HG02623 (cell line): ENCODE data around the gene KIF2C.
"Not testable (repeated sequence)": the region's sequence is repeated elsewhere in the genome, so short reads cannot be mapped to it uniquely, and the experiment has no call there.

ENCODE experiments used
- ATAC-seq: cut with Tn5 transposase; IDR thresholded peaks from one replicate; pipeline ENCODE4 v1.9.1; 2021; ENCODE audit warnings: moderate library complexity; ENCODE audit not compliant: unreplicated experiment

KIF2C gene

GRCh38 chr1:44792736-44793502 lies 53.3 kb downstream of the KIF2C start:
- ATAC-seq, result no peak

GRCh38 chr1:44797886-44798285 lies 58.2 kb downstream of the KIF2C start:
- not testable (repeated sequence) for ATAC-seq

GRCh38 chr1:44798481-44799365 lies 59.1 kb downstream of the KIF2C start:
- ATAC-seq, result no peak

GRCh38 chr1:44799770-44800584 lies 60.3 kb downstream of the KIF2C start, which contains the start of gene PLK3:
TSS of gene PLK3 (plus strand) at chr1:44800377. CDS start at chr1:44800464, 87 bp downstream.
- peak; percentile 79 for ATAC-seq

GRCh38 chr1:44801491-44802305 lies 62.1 kb downstream of the KIF2C start:
- ATAC-seq, result no peak

- ATAC-seq, result no peak
These were observed 62.8 kb downstream of the KIF2C start for GRCh38 chr1:44802306-44803061.

GRCh38 chr1:44803062-44803311 lies 63.4 kb downstream of the KIF2C start:
- ATAC-seq, result no peak

GRCh38 chr1:44803312-44804095 lies 63.9 kb downstream of the KIF2C start:
- ATAC-seq, result no peak

GRCh38 chr1:44805311-44806024 lies 65.8 kb downstream of the KIF2C start:
- no peak for ATAC-seq

- no peak for ATAC-seq
These were observed 66.5 kb downstream of the KIF2C start for GRCh38 chr1:44806025-44806703.

GRCh38 chr1:44806704-44807363 lies 67.2 kb downstream of the KIF2C start, which contains the start of gene DYNLT4:
TSS of gene DYNLT4 (minus strand) at chr1:44807351. CDS start at chr1:44806668, 683 bp downstream.
- no peak for ATAC-seq

- no peak for ATAC-seq
These were observed 67.9 kb downstream of the KIF2C start for GRCh38 chr1:44807364-44808062.

GRCh38 chr1:44808063-44808937 lies 68.7 kb downstream of the KIF2C start, which contains the start of gene BTBD19:
TSS of gene BTBD19 (plus strand) at chr1:44808523. CDS start at chr1:44808821, 298 bp downstream.
- ATAC-seq, result no peak

- peak; percentile 41 for ATAC-seq
These were observed 69.6 kb downstream of the KIF2C start for GRCh38 chr1:44808938-44809917.
